WTC11 (cell line): ENCODE data around the gene ZNF277. TPM values are rescaled to one million over a fixed set of nuclear protein-coding genes. Genes with fewer than 3 reads are reported as not detected.

Source experiments
- ATAC-seq: fragments of 200-7000 bp; cut with Tn5 transposase; 2 replicates; pipeline ENCODE4 v1.10.0; 2021; ENCODE audit warnings: mild to moderate bottlenecking, moderate library complexity
- CTCF ChIA-PET: fragments of 300-600 bp; sonication (Branson Sonifier 250); formaldehyde crosslinking; loops from one replicate; lab custom pipeline; 2021; ENCODE audit warnings: antibody characterized with exemption; lab: Charles Lee
- POLR2A ChIA-PET: fragments of 350-600 bp; sonication (Branson Sonifier 250); formaldehyde crosslinking; loops from one replicate; lab custom pipeline; 2021; ENCODE audit warnings: antibody characterized with exemption; lab: Charles Lee
- DNase-seq: peaks from one replicate; pipeline ENCODE4 v3.0.0; 2021; ENCODE audit warnings: low spot score
- H3K27ac Mint-ChIP-seq: 2 replicates; pipeline ENCODE4 v1.8.0; 2021; ENCODE audit warnings: mixed read lengths
- H3K27me3 Mint-ChIP-seq: 2 replicates; pipeline ENCODE4 v1.8.0; 2021; ENCODE audit warnings: low read depth, mild to moderate bottlenecking, moderate library complexity, mixed read lengths
- H3K36me3 Mint-ChIP-seq: 2 replicates; pipeline ENCODE4 v1.8.0; 2021; ENCODE audit warnings: mixed read lengths
- H3K4me1 Mint-ChIP-seq: 2 replicates; pipeline ENCODE4 v1.8.0; 2022; ENCODE audit warnings: mixed read lengths
- H3K4me3 Mint-ChIP-seq: 2 replicates; pipeline ENCODE4 v1.8.0; 2021; ENCODE audit warnings: mild to moderate bottlenecking, moderate library complexity, mixed read lengths
- H3K9me3 Mint-ChIP-seq: 2 replicates; pipeline ENCODE4 v1.8.0; 2021; ENCODE audit warnings: mixed read lengths
- CBFB ChIP-seq: sonication (generic); formaldehyde crosslinking; IDR thresholded peaks from 2 replicates; pipeline ENCODE4 v1.8.1; 2022; ENCODE audit warnings: mild to moderate bottlenecking, low read depth, missing genetic modification reagents
- E2F1 ChIP-seq: sonication (generic); formaldehyde crosslinking; IDR thresholded peaks from 2 replicates; pipeline ENCODE4 v1.8.0; 2022; ENCODE audit warnings: mild to moderate bottlenecking, missing genetic modification reagents
- ELF4 ChIP-seq: sonication (generic); formaldehyde crosslinking; IDR thresholded peaks from 2 replicates; pipeline ENCODE4 v1.8.1; 2022; ENCODE audit warnings: low read depth, mild to moderate bottlenecking, moderate library complexity, missing genetic modification reagents
- EMX1 ChIP-seq: fragments of 250-450 bp; sonication (Bioruptor Pico); IDR thresholded peaks from 2 replicates; pipeline ENCODE4 v1.8.0; 2021; ENCODE audit warnings: mild to moderate bottlenecking
- FOXJ3 ChIP-seq: sonication (generic); formaldehyde crosslinking; IDR thresholded peaks from 2 replicates; pipeline ENCODE4 v1.9.0; 2021; ENCODE audit warnings: missing genetic modification reagents, mild to moderate bottlenecking, borderline replicate concordance
- GABPB1 ChIP-seq: sonication (generic); formaldehyde crosslinking; IDR thresholded peaks from 2 replicates; pipeline ENCODE4 v1.8.1; 2023; ENCODE audit warnings: mild to moderate bottlenecking, missing genetic modification reagents
- HMGA2 ChIP-seq: fragments of 250-450 bp; sonication (Bioruptor Pico); IDR thresholded peaks from 2 replicates; pipeline ENCODE4 v1.4.0; 2021; ENCODE audit warnings: mild to moderate bottlenecking, moderate library complexity
- HMGXB4 ChIP-seq: sonication (generic); formaldehyde crosslinking; IDR thresholded peaks from 2 replicates; pipeline ENCODE4 v1.8.1; 2023; ENCODE audit warnings: mild to moderate bottlenecking, moderate library complexity, missing genetic modification reagents
- IRF2 ChIP-seq: sonication (generic); formaldehyde crosslinking; IDR thresholded peaks from 2 replicates; pipeline ENCODE4 v1.8.0; 2022; ENCODE audit warnings: low read depth, missing genetic modification reagents, borderline replicate concordance
- NFATC4 ChIP-seq: fragments of 250-450 bp; sonication (Bioruptor Pico); IDR thresholded peaks from 2 replicates; pipeline ENCODE4 v1.9.0; 2021; ENCODE audit warnings: mild to moderate bottlenecking
- NR3C1 ChIP-seq: sonication (generic); formaldehyde crosslinking; conservative IDR thresholded peaks from 2 replicates; pipeline ENCODE4 v1.8.1; 2023; ENCODE audit warnings: low read depth, mild to moderate bottlenecking, missing genetic modification reagents
- PRRX2 ChIP-seq: fragments of 250-450 bp; sonication (Bioruptor Pico); IDR thresholded peaks from 2 replicates; pipeline ENCODE4 v1.8.0; 2021; ENCODE audit warnings: mild to moderate bottlenecking
- RORB ChIP-seq: fragments of 250-450 bp; sonication (Bioruptor Pico); IDR thresholded peaks from 2 replicates; pipeline ENCODE4 v1.9.0; 2021; ENCODE audit warnings: mild to moderate bottlenecking
- SMAD3 ChIP-seq: sonication (generic); formaldehyde crosslinking; IDR thresholded peaks from 2 replicates; pipeline ENCODE4 v1.8.0; 2022; ENCODE audit warnings: missing genetic modification reagents, mild to moderate bottlenecking, borderline replicate concordance
- SMAD4 ChIP-seq: sonication (generic); formaldehyde crosslinking; IDR thresholded peaks from 2 replicates; pipeline ENCODE4 v1.8.0; 2022; ENCODE audit warnings: mild to moderate bottlenecking, missing genetic modification reagents
- ZBTB21 ChIP-seq: sonication (generic); formaldehyde crosslinking; IDR thresholded peaks from 2 replicates; pipeline ENCODE4 v1.8.1; 2023; ENCODE audit warnings: mild to moderate bottlenecking, missing genetic modification reagents, borderline replicate concordance
- ZNF138 ChIP-seq: sonication (generic); formaldehyde crosslinking; conservative IDR thresholded peaks from 2 replicates; pipeline ENCODE4 v1.8.1; 2022; ENCODE audit warnings: mild to moderate bottlenecking, moderate library complexity, missing genetic modification reagents
- ZNF232 ChIP-seq: sonication (generic); formaldehyde crosslinking; IDR thresholded peaks from 2 replicates; pipeline ENCODE4 v1.8.0; 2022; ENCODE audit warnings: mild to moderate bottlenecking, missing genetic modification reagents
- ZNF532 ChIP-seq: fragments of 250-450 bp; sonication (Bioruptor Pico); IDR thresholded peaks from 2 replicates; pipeline ENCODE4 v1.9.0; 2021; ENCODE audit warnings: mild to moderate bottlenecking, borderline replicate concordance
- ZNF671 ChIP-seq: fragments of 250-450 bp; sonication (Bioruptor Pico); IDR thresholded peaks from 2 replicates; pipeline ENCODE4 v1.8.0; 2021; ENCODE audit warnings: mild to moderate bottlenecking
- ZSCAN18 ChIP-seq: fragments of 250-450 bp; sonication (Bioruptor Pico); IDR thresholded peaks from 2 replicates; pipeline ENCODE4 v2.1.2; 2022; ENCODE audit warnings: mild to moderate bottlenecking, moderate library complexity
- total RNA-seq: library from RNA; stranded (reverse); gene quantifications from 3 replicates; pipeline ENCODE4 v1.2.3, GENCODE V29; 2021
- TF ChIP-seq, protein P1 (sequence below): sonication (generic); formaldehyde crosslinking; conservative IDR thresholded peaks from 2 replicates; pipeline ENCODE4 v1.8.1; 2022; ENCODE audit warnings: mild to moderate bottlenecking, missing genetic modification reagents
- TF ChIP-seq, protein P2 (sequence below): fragments of 250-450 bp; sonication (Bioruptor Pico); IDR thresholded peaks from 2 replicates; pipeline ENCODE4 v1.9.0; 2021; ENCODE audit warnings: mild to moderate bottlenecking

Gene ZNF277
- total RNA-seq, 1 experiment from 2014 or later, result 22.5 TPM

GRCh38 chr7:112186300-112186699 lies 20.2 kb upstream of the ZNF277 start:
- DNase-seq (no peak), ATAC-seq (no peak)
- H3K27me3 Mint-ChIP-seq, result no peaks in the 10 kb centered on the region
- H3K27ac Mint-ChIP-seq, result no peak overlapping the region
- H3K36me3 Mint-ChIP-seq, result no peaks in the 10 kb centered on the region
- no peak overlapping the region for H3K4me3 Mint-ChIP-seq
- POLR2A ChIA-PET, result no interaction called here
- no peaks in the 10 kb centered on the region for H3K9me3 Mint-ChIP-seq
- CTCF ChIA-PET, result no interaction called here
- peaks cover 11% of the 10 kb centered on the region for H3K4me1 Mint-ChIP-seq
- TF ChIP-seq RORB (no peak), ZSCAN18 (CRISPR knock-in tag) (no peak), ZBTB21 (no peak), GABPB1 (no peak), SMAD4 (CRISPR knock-in tag) (no peak), ZNF671 (CRISPR knock-in tag) (no peak), SMAD3 (CRISPR knock-in tag) (no peak), HMGA2 (CRISPR knock-in tag) (no peak), ZNF232 (CRISPR knock-in tag) (no peak), HMGXB4 (CRISPR knock-in tag) (no peak), NFATC4 (CRISPR knock-in tag) (no peak), EMX1 (CRISPR knock-in tag) (no peak), PRRX2 (CRISPR knock-in tag) (no peak), ZNF138 (CRISPR knock-in tag) (no peak), E2F1 (CRISPR knock-in tag) (no peak), IRF2 (CRISPR knock-in tag) (no peak), ELF4 (CRISPR knock-in tag) (no peak), CBFB (CRISPR knock-in tag) (no peak)
- TF ChIP-seq, protein P1, sequence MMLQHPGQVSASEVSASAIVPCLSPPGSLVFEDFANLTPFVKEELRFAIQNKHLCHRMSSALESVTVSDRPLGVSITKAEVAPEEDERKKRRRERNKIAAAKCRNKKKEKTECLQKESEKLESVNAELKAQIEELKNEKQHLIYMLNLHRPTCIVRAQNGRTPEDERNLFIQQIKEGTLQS (CRISPR knock-in tag), result no peak
- TF ChIP-seq, protein P2, sequence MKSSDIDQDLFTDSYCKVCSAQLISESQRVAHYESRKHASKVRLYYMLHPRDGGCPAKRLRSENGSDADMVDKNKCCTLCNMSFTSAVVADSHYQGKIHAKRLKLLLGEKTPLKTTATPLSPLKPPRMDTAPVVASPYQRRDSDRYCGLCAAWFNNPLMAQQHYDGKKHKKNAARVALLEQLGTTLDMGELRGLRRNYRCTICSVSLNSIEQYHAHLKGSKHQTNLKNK (CRISPR knock-in tag), result no peak

- Mint-ChIP-seq H3K4me1 (peaks cover 15% of the 10 kb centered on the region), H3K9me3 (no peaks in the 10 kb centered on the region), H3K27me3 (no peaks in the 10 kb centered on the region), H3K4me3 (no peak overlapping the region), H3K27ac (no peak overlapping the region), H3K36me3 (no peaks in the 10 kb centered on the region)
- ChIA-PET POLR2A (no interaction called here), CTCF (interaction anchor here (0.6 kb wide), 1 partner anchor 436 kb away, joined by 10 read pairs; no protein-coding TSS in a partner anchor)
- DNase-seq (no peak), ATAC-seq (no peak)
- TF ChIP-seq FOXJ3 (no peak), ZNF532 (CRISPR knock-in tag) (no peak), NR3C1 (CRISPR knock-in tag) (no peak)
These were observed 18.2 kb upstream of the ZNF277 start for GRCh38 chr7:112188257-112188656.
